Psoas muscle (tissue), 8 donors: ENCODE results near the gene GRK6. TPM values are rescaled to one million over a fixed set of nuclear protein-coding genes. Genes with fewer than 3 reads are reported as not detected.

Experiments used
- ATAC-seq, 4 donors: fragments of 200-7000 bp; cut with Tn5 transposase; one replicate each; pipeline ENCODE4 v1.9.1; 2020; ENCODE audit warnings: moderate library complexity in 3 of 4, mild to moderate bottlenecking in 2 of 4
- DNase-seq, 2 donors: peaks; one replicate each; pipeline ENCODE4 v3.0.0-alpha.2; 2020
- H3K27ac ChIP-seq: fragments of 200-600 bp; one replicate; pipeline ENCODE4 v1.8.0; 2022
- H3K27me3 ChIP-seq, 3 donors: fragments of 200-600 bp in 1 of 3; one replicate each; pipeline versions ENCODE4 v1.6.1 to v1.8.0; 2013 to 2022; ENCODE audit warnings: low read length in 2 of 3, mild to moderate bottlenecking in 2 of 3, moderate library complexity in 1 of 3; ENCODE audit not compliant: insufficient read depth in 3 of 3
- H3K36me3 ChIP-seq, 2 donors: fragments of 200-600 bp in 1 of 2; one replicate each; pipeline versions ENCODE4 v1.6.1 to v1.8.0; 2013 to 2022; ENCODE audit warnings: low read depth in 1 of 2, mild to moderate bottlenecking in 1 of 2, moderate library complexity in 1 of 2; ENCODE audit not compliant: insufficient read depth in 1 of 2
- H3K4me1 ChIP-seq: fragments of 200-600 bp; one replicate; pipeline ENCODE4 v1.8.0; 2022
- H3K4me3 ChIP-seq: fragments of 200-600 bp; one replicate; pipeline ENCODE4 v1.8.0; 2022; ENCODE audit warnings: mild to moderate bottlenecking
- H3K9me3 ChIP-seq: fragments of 200-600 bp; one replicate; pipeline ENCODE4 v1.8.0; 2022
- CTCF ChIP-seq: fragments of 200-600 bp; IDR thresholded peaks from one replicate; pipeline ENCODE4 v1.8.0; 2022; ENCODE audit warnings: antibody characterized with exemption
- WGBS, 3 donors: extraction: QIAGEN DNeasy Blood & Tissue Kit; methylation state at CpG; one replicate each; pipeline versions ENCODE4 v1.1.6 to v1.1.7; 2013; 5-methylcytosine and 5-hydroxymethylcytosine counted together
- intact Hi-C, 2 donors: fragments of 100-400 bp; cut with DNase I; formaldehyde crosslinking; loops; one replicate each; pipeline versions ENCODE4 v1.11.0 to v1.14.2; 2022
- polyA plus RNA-seq, 3 donors: library from polyadenylated mRNA; stranded (reverse); fragments of 200-250 nt; gene quantifications; one replicate each; pipeline ENCODE4 v1.2.3, GENCODE V29; 2013
- total RNA-seq, 4 donors: library from RNA; stranded (reverse); fragmentation: NEBNext Ultra II Directional in 2 of 4; extraction: Animal tissue kit (Norgen Biotek cat#: 25700) in 2 of 4; gene quantifications; one replicate each; pipeline versions ENCODE4 v1.2.1 to v1.2.4, GENCODE V29; 2021 to 2023
- donor health status: healthy with polysubstance abuse.
- donor health status: DM: no; HTN: no; CAD: no; lungs with moderate emphysema.
- donor health status: Bipolar disorder and iron deficiency.
- donor health status: healthy.
- donor health status: DM: yes; HTN: yes; CAD: no.
- donor health status: DM: no; HTN: no; CAD: no.
- donor health status: DM: no; HTN: no; CAD: no.
- donor health status: DM: yes; HTN: yes; CAD: no.

Gene GRK6
- total and polyA plus RNA-seq, 7 donors = 12.3 to 22.6 (median 15.8) TPM

- H3K27me3 ChIP-seq = no peaks in the 10 kb centered on the region
- 79 to 91% (median 82%) methylated on average over 18 to 26 of the region's 26 CpGs for WGBS, 3 donors
- H3K4me1 ChIP-seq = peaks cover 3% of the 10 kb centered on the region
- DNase-seq (no peak), ATAC-seq (no peak)
- H3K4me3 ChIP-seq = no peak overlapping the region
- intact Hi-C loops = no loop called here
- TF ChIP-seq CTCF = no peak
- no peaks in the 10 kb centered on the region for H3K9me3 ChIP-seq
- H3K36me3 ChIP-seq = peaks cover 0 to 47% of the 10 kb centered on the region in 2 donors
- no peak overlapping the region for H3K27ac ChIP-seq
These were observed 14.7 kb downstream of the GRK6 start for GRCh38 chr5:177440990-177441780.

- intact Hi-C loops = no loop called here
- 90 to 94% (median 91%) methylated on average over 20 of the region's 20 CpGs for WGBS, 3 donors
- peaks cover 0 to 4% (median 0%) of the 10 kb centered on the region in 3 donors for H3K27me3 ChIP-seq
- no peak for ATAC-seq
- no peak for DNase-seq
- no peaks in the 10 kb centered on the region for H3K9me3 ChIP-seq
- H3K4me3 ChIP-seq = no peak overlapping the region
- no peak overlapping the region for H3K27ac ChIP-seq
- H3K4me1 ChIP-seq = peaks cover 6% of the 10 kb centered on the region
- H3K36me3 ChIP-seq = peaks cover 0 to 37% of the 10 kb centered on the region in 2 donors
- no peak for TF ChIP-seq CTCF
These were observed 15.8 kb downstream of the GRK6 start for GRCh38 chr5:177442066-177442826.

GRCh38 chr5:177443144-177443983 is 16.9 kb downstream of the GRK6 start:
- Histone ChIP-seq H3K27me3 (peaks cover 0 to 9% (median 5%) of the 10 kb centered on the region in 3 donors), H3K36me3 (peaks cover 0 to 26% of the 10 kb centered on the region in 2 donors), H3K9me3 (no peaks in the 10 kb centered on the region), H3K4me3 (no peak overlapping the region), H3K4me1 (peaks cover 13% of the 10 kb centered on the region), H3K27ac (no peak overlapping the region)
- no peak for TF ChIP-seq CTCF
- no peak for DNase-seq
- intact Hi-C loops = no loop called here
- ATAC-seq = no peak
- 82 to 87% (median 83%) methylated on average over 15 of the region's 15 CpGs for WGBS, 3 donors

GRCh38 chr5:177444106-177445051 is 17.9 kb downstream of the GRK6 start:
- no peak for ATAC-seq
- DNase-seq = no peak
- intact Hi-C loops = no loop called here
- Histone ChIP-seq H3K4me3 (no peak overlapping the region), H3K36me3 (peaks cover 0 to 21% of the 10 kb centered on the region in 2 donors), H3K9me3 (no peaks in the 10 kb centered on the region), H3K27ac (no peak overlapping the region), H3K27me3 (peaks cover 0 to 18% (median 7%) of the 10 kb centered on the region in 3 donors), H3K4me1 (peaks cover 13% of the 10 kb centered on the region)
- WGBS, 3 donors = 59 to 74% (median 60%) methylated on average over 7 of the region's 7 CpGs
- TF ChIP-seq CTCF = no peak
